GM06990 (cell line): ENCODE results near the gene MAPK1IP1L.

Experiments
- DNase-seq: peaks from one replicate; pipeline ENCODE4 v3.0.0-alpha.2; 2011; ENCODE audit not compliant: insufficient read length; ENCODE audit errors: extremely low read depth
- H3K27me3 ChIP-seq: replicated peaks from 2 replicates; pipeline ENCODE4 v1.6.0; 2011; ENCODE audit warnings: low read length; ENCODE audit not compliant: control insufficient read depth, insufficient read depth
- H3K36me3 ChIP-seq: 2 replicates; pipeline ENCODE4 v1.5.1; 2011; ENCODE audit warnings: low read length; ENCODE audit not compliant: control insufficient read depth, insufficient read depth
- H3K4me3 ChIP-seq: replicated peaks from 2 replicates; pipeline ENCODE4 v1.5.1; 2011; ENCODE audit warnings: low read depth, mild to moderate bottlenecking, control low read depth, low read length
- TF ChIP-seq, protein P1 (sequence below): IDR thresholded peaks from 2 replicates; pipeline ENCODE4 v1.5.1; 2011; ENCODE audit warnings: low read length, control low read depth, mild to moderate bottlenecking, inconsistent platforms; ENCODE audit not compliant: insufficient read depth, poor library complexity, severe bottlenecking

MAPK1IP1L gene

DNA sequence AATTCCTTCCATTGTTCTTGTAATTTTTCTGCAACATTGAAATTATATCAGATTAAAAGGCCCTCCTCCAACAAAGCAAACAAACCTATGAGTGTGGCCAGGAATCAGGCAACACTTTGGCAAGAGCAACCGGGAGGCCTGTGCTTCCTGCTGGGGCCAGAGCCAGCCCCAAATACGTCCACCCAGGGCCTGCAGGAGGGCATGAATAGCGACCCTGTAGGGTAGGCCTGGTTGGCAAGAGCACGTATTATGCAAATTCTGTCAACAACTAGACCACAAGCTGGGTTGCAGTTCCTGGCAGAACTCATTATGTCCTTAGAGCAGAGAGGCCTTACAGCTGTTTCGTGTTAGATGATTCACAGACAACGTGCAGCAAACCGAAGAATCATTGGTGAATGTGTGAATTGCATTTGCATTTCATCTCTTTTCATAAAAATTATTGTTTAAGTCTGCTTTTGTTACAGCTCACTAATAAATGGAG, 50.7 kb downstream of the MAPK1IP1L start:
- TF ChIP-seq, protein P1, sequence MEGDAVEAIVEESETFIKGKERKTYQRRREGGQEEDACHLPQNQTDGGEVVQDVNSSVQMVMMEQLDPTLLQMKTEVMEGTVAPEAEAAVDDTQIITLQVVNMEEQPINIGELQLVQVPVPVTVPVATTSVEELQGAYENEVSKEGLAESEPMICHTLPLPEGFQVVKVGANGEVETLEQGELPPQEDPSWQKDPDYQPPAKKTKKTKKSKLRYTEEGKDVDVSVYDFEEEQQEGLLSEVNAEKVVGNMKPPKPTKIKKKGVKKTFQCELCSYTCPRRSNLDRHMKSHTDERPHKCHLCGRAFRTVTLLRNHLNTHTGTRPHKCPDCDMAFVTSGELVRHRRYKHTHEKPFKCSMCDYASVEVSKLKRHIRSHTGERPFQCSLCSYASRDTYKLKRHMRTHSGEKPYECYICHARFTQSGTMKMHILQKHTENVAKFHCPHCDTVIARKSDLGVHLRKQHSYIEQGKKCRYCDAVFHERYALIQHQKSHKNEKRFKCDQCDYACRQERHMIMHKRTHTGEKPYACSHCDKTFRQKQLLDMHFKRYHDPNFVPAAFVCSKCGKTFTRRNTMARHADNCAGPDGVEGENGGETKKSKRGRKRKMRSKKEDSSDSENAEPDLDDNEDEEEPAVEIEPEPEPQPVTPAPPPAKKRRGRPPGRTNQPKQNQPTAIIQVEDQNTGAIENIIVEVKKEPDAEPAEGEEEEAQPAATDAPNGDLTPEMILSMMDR, result no peak
- Histone ChIP-seq H3K27me3 (no peaks in the 10 kb centered on the region), H3K36me3 (no peaks in the 10 kb centered on the region), H3K4me3 (no peak overlapping the region)
- DNase-seq, result peak; percentile 85

DNA sequence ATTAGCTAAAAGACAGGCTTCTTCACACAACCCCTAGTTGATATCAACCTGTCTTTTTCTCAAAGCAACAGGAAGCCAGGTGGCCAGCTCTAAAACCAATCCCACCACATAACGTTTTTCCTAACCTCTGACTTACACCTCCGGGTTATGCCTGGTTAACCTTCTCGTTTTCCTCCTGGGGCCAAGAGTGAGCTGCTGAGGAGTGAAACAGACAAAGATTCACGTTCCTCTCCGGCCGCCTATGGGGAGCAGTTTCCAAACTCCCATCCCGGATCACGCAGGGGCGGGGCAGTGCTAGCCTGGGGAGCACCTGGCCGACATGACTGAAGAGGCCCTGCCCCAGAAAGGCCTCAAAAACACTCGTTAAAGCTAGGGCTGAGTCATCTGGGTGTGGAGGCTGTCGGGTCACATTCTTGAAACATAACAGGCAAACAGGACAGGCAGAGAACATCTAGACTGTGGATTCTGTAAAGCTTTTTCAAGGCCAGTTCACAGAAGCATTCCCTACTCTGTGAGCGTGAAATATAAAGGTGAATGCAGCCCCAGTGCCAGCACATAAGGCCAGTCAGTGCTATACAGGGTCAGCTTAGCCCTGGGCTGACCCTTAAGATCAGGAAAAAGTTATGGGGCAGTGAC, 51.7 kb downstream of the MAPK1IP1L start:
- H3K27me3 ChIP-seq, result no peaks in the 10 kb centered on the region
- TF ChIP-seq, protein P1, result no peak
- peak overlapping the region; percentile 38; the same call in 1 of the 2 replicates for H3K4me3 ChIP-seq
- peak; percentile 82 for DNase-seq
- H3K36me3 ChIP-seq, result no peaks in the 10 kb centered on the region

DNA sequence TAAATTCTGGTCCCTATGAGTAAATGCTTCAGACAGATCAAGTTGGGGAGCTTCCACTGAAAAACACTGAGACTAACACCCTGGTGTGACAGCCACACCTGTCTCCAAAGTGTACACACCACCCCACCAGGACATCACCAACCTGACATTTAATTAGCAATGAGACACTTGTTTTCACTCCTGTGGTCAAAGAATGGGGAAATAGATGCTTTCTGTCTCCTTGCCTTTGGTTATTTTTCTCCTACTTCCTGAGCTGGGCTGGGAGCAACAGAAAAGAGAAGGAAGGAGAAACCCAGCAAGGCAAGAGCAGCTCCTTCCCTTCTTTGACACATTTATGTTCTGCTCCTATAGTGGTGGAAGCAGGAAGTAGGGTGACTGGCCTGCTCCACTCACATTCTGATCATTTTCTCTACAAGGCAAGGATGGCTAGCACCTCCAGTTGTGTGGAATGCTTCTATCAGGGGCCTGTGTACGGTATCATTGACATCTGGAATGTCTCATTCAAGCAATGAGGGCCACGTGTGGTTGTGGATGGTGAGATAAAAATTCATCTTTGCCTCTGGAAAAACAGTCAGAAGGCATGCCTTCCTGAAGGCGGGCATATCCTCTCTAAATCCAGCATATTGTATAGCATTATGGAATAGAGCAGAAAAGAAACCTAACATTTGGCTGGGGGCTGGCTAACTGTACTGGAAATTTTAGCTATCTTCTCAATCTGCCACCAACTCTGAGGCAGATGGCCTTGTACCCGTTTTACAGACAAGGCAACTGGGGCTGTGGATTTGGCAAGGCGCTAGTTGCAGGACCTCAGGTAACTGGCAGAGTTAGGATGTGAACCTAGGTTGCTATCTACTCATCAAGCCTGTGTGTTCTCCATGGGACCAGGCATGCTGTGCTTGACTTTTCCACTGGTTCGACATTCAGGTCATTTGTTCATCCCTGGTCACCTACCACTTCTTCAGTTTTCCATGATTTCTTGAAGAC, 52.8 kb downstream of the MAPK1IP1L start:
- DNase-seq, result no peak
- no peak overlapping the region for H3K4me3 ChIP-seq
- H3K36me3 ChIP-seq, result no peaks in the 10 kb centered on the region
- TF ChIP-seq, protein P1, result no peak
- no peaks in the 10 kb centered on the region for H3K27me3 ChIP-seq

DNA sequence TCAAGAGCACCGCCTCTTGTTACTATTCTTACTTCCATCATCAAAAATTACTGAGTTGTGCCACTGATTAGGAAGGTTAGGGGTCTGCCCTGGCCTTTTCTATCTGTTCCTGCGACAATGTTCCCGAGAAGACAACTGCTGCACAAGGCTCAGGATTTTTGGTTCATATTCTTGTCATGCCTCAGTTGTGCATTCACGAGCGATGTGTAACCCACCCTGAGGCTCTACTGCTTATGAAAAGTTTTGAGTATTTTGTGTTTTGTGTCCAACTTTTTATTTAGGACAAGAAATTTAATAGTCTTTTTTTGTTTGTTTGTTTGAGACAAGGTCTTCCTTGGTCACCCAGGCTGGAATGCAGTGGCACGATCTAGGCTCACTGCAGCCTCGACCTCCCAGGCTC, 54.5 kb downstream of the MAPK1IP1L start:
- TF ChIP-seq, protein P1, result no peak
- DNase-seq, result no peak
- H3K4me3 ChIP-seq, result no peak overlapping the region
- H3K27me3 ChIP-seq, result no peaks in the 10 kb centered on the region
- H3K36me3 ChIP-seq, result no peaks in the 10 kb centered on the region

DNA sequence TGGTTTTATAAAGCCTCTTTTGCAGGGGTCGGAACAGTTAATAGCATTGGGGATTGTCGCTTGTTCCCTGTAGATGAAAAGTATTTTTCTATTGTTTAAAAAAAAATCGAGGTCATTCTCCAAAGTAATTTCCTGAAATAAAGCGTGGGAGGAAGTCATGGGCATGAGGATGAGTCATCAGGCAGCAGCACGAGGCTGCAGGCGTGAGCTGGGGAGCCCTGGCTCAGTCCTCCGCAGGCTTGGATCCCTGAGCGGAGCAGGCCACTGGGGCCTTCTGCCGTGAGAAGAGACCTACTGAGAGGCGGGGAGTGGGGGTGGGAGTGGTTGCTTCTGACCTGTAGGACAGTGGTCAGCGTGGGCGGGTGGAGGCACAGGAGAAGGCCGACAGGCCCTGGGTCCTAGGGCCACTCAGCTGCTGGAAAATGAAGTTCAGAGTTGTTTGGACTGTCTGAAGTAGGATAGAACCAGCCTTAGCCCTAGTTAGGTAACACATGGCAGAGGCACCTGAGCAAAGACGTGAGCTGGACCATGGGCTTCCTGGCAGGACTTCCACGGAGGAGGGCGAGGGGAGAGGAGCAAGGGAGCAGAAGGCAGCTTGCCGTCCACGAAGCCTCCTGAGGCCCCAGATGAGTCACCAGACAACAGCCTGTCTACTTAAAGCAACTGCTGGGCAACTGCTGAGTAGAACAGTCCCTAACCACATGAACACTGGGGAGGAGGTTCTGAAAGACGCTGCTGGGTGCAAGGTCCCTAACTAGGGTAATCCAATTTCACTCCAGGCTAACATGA, 56.5 kb downstream of the MAPK1IP1L start:
- H3K27me3 ChIP-seq, result no peaks in the 10 kb centered on the region
- TF ChIP-seq, protein P1, result no peak
- no peak overlapping the region for H3K4me3 ChIP-seq
- no peaks in the 10 kb centered on the region for H3K36me3 ChIP-seq
- no peak for DNase-seq
